Measurements from ENCODE around the gene LIPC. TPM values are rescaled to one million over a fixed set of nuclear protein-coding genes. Genes with fewer than 3 reads are reported as not detected.

The LIPC gene
- polyA plus RNA-seq, 1 of the 3 experiments (the other 2 are of a cell fraction) = not detected

DNA sequence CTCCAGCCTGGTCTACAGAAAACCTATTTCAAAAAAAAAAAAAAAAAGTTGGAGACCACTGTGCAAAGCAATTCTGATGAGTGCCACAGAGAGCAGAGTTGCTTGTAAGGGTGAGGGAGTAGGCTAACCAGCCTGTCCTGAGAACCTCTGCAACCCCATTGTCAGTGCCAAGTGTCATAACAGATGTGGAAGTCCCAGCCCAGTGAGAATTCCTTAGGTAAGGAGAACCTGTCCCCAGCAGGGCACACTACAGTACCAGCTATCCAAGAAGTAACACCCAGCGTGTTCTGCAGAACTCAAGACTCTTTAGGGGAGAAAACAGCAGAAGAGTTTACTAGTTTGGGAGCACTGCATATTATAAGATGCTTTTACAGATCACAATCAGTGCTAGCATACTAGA lies 156.3 kb downstream of the LIPC start:
- no peaks in the 10 kb centered on the region for H3K27me3 ChIP-seq (ENCODE audit: insufficient read depth)
- no peaks in the 10 kb centered on the region for H3K79me2 ChIP-seq (ENCODE audit: insufficient read depth)
- no peaks in the 10 kb centered on the region for H3K9me2 ChIP-seq
- no peak overlapping the region for H3K4me3 ChIP-seq (ENCODE audit: low read depth in 2 of 2, low read length in 1 of 2)
- H3K9me3 ChIP-seq = no peaks in the 10 kb centered on the region
- TF ChIP-seq NRF1 (IDR thresholded peaks at IDR 0.05; ENCODE audit: low read depth, low read length) (no peak), RAD21 (IDR thresholded peaks at IDR 0.05; ENCODE audit: low read length) (no peak), TAF1 (IDR thresholded peaks at IDR 0.05; ENCODE audit: borderline replicate concordance, low read depth, low read length) (no peak), GABPA (IDR thresholded peaks at IDR 0.05; ENCODE audit: low read depth) (no peak), FOXJ3 (CRISPR knock-in tag; IDR thresholded peaks at IDR 0.05) (no peak), ELF1 (IDR thresholded peaks at IDR 0.05) (no peak), MXI1 (IDR thresholded peaks at IDR 0.05; ENCODE audit: low read depth, low read length) (no peak), CHD2 (IDR thresholded peaks at IDR 0.05; ENCODE audit: low read length, partially characterized antibody) (no peak), POLR2AphosphoS5 (IDR thresholded peaks at IDR 0.05; ENCODE audit: low read depth, low read length) (no peak), NFIC (IDR thresholded peaks at IDR 0.05; ENCODE audit: borderline replicate concordance) (no peak), YY1 (IDR thresholded peaks at IDR 0.05; ENCODE audit: low read depth) (no peak)
- TF ChIP-seq, protein P1, sequence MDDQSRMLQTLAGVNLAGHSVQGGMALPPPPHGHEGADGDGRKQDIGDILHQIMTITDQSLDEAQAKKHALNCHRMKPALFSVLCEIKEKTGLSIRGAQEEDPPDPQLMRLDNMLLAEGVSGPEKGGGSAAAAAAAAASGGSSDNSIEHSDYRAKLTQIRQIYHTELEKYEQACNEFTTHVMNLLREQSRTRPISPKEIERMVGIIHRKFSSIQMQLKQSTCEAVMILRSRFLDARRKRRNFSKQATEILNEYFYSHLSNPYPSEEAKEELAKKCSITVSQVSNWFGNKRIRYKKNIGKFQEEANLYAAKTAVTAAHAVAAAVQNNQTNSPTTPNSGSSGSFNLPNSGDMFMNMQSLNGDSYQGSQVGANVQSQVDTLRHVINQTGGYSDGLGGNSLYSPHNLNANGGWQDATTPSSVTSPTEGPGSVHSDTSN (IDR thresholded peaks at IDR 0.05) = no peak
- TF ChIP-seq, protein P2, sequence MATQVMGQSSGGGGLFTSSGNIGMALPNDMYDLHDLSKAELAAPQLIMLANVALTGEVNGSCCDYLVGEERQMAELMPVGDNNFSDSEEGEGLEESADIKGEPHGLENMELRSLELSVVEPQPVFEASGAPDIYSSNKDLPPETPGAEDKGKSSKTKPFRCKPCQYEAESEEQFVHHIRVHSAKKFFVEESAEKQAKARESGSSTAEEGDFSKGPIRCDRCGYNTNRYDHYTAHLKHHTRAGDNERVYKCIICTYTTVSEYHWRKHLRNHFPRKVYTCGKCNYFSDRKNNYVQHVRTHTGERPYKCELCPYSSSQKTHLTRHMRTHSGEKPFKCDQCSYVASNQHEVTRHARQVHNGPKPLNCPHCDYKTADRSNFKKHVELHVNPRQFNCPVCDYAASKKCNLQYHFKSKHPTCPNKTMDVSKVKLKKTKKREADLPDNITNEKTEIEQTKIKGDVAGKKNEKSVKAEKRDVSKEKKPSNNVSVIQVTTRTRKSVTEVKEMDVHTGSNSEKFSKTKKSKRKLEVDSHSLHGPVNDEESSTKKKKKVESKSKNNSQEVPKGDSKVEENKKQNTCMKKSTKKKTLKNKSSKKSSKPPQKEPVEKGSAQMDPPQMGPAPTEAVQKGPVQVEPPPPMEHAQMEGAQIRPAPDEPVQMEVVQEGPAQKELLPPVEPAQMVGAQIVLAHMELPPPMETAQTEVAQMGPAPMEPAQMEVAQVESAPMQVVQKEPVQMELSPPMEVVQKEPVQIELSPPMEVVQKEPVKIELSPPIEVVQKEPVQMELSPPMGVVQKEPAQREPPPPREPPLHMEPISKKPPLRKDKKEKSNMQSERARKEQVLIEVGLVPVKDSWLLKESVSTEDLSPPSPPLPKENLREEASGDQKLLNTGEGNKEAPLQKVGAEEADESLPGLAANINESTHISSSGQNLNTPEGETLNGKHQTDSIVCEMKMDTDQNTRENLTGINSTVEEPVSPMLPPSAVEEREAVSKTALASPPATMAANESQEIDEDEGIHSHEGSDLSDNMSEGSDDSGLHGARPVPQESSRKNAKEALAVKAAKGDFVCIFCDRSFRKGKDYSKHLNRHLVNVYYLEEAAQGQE (IDR thresholded peaks at IDR 0.05; ENCODE audit: low read depth, low read length) = no peak
- TF ChIP-seq, protein P3, sequence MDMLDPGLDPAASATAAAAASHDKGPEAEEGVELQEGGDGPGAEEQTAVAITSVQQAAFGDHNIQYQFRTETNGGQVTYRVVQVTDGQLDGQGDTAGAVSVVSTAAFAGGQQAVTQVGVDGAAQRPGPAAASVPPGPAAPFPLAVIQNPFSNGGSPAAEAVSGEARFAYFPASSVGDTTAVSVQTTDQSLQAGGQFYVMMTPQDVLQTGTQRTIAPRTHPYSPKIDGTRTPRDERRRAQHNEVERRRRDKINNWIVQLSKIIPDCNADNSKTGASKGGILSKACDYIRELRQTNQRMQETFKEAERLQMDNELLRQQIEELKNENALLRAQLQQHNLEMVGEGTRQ (IDR thresholded peaks at IDR 0.05; ENCODE audit: borderline replicate concordance, low read depth, low read length) = no peak
- TF ChIP-seq, protein P4, sequence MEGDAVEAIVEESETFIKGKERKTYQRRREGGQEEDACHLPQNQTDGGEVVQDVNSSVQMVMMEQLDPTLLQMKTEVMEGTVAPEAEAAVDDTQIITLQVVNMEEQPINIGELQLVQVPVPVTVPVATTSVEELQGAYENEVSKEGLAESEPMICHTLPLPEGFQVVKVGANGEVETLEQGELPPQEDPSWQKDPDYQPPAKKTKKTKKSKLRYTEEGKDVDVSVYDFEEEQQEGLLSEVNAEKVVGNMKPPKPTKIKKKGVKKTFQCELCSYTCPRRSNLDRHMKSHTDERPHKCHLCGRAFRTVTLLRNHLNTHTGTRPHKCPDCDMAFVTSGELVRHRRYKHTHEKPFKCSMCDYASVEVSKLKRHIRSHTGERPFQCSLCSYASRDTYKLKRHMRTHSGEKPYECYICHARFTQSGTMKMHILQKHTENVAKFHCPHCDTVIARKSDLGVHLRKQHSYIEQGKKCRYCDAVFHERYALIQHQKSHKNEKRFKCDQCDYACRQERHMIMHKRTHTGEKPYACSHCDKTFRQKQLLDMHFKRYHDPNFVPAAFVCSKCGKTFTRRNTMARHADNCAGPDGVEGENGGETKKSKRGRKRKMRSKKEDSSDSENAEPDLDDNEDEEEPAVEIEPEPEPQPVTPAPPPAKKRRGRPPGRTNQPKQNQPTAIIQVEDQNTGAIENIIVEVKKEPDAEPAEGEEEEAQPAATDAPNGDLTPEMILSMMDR (IDR thresholded peaks at IDR 0.05) = no peak
- TF ChIP-seq, protein P5, sequence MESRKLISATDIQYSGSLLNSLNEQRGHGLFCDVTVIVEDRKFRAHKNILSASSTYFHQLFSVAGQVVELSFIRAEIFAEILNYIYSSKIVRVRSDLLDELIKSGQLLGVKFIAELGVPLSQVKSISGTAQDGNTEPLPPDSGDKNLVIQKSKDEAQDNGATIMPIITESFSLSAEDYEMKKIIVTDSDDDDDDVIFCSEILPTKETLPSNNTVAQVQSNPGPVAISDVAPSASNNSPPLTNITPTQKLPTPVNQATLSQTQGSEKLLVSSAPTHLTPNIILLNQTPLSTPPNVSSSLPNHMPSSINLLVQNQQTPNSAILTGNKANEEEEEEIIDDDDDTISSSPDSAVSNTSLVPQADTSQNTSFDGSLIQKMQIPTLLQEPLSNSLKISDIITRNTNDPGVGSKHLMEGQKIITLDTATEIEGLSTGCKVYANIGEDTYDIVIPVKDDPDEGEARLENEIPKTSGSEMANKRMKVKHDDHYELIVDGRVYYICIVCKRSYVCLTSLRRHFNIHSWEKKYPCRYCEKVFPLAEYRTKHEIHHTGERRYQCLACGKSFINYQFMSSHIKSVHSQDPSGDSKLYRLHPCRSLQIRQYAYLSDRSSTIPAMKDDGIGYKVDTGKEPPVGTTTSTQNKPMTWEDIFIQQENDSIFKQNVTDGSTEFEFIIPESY (IDR thresholded peaks at IDR 0.05; ENCODE audit: borderline replicate concordance, low read depth) = no peak
- H3K27ac ChIP-seq (ENCODE audit: low read depth in 2 of 2, low read length in 1 of 2) = no peak overlapping the region
- no peak for DNase-seq
- WGBS (ENCODE audit: low lambda C conversion rate) = 86% methylated on average over 1 of the region's 1 CpG
- no peaks in the 10 kb centered on the region for H3K36me3 ChIP-seq (replicated peaks in 1 of 2; ENCODE audit: control insufficient read depth in 1 of 2, insufficient read depth in 2 of 2, low read length in 1 of 2)
- no peaks in the 10 kb centered on the region for H4K20me1 ChIP-seq (ENCODE audit: insufficient read depth)
- ChIA-PET CTCF (no interaction called here), POLR2A (no interaction called here)
- no peak overlapping the region for H3K9ac ChIP-seq
- no peak overlapping the region for H3K4me2 ChIP-seq
- no peak overlapping the region for H2AFZ ChIP-seq (ENCODE audit: low read depth)
- peaks cover 5% of the 10 kb centered on the region for H3F3A ChIP-seq (replicated peaks; ENCODE audit: insufficient read depth)
- no peaks in the 10 kb centered on the region for H3K4me1 ChIP-seq (ENCODE audit: control insufficient read depth in 1 of 2, insufficient read depth in 2 of 2, low read depth in 1 of 2, low read length in 1 of 2)
